HepG2 (cell line): ENCODE results near the gene UGP2. TPM values are rescaled to one million over a fixed set of nuclear protein-coding genes. Genes with fewer than 3 reads are reported as not detected.

ENCODE experiments used
- CEBPG ChIP-seq: IDR thresholded peaks from 2 replicates; pipeline ENCODE4 v1.6.1; 2016
- EZH2 ChIP-seq: conservative IDR thresholded peaks from 2 replicates; pipeline ENCODE4 v1.6.1; 2012; ENCODE audit warnings: mild to moderate bottlenecking, low read depth, low read length, moderate library complexity
- FOXP1 ChIP-seq, 2 experiments: fragments of 450-650 bp in 1 of 2; IDR thresholded peaks; 2 replicates each; pipeline ENCODE4 v1.6.1; 2017 to 2018; ENCODE audit warnings: antibody characterized with exemption in 1 of 2
- IRF2 ChIP-seq: IDR thresholded peaks from 2 replicates; pipeline ENCODE4 v1.6.1; 2018; ENCODE audit warnings: missing genetic modification reagents, missing compliant biosample characterization
- KLF13 ChIP-seq: sonication (generic); formaldehyde crosslinking; IDR thresholded peaks from 2 replicates; pipeline ENCODE4 v1.4.0; 2020; ENCODE audit warnings: mild to moderate bottlenecking, missing genetic modification reagents
- MED8 ChIP-seq: sonication (generic); formaldehyde crosslinking; IDR thresholded peaks from 2 replicates; pipeline ENCODE4 v1.8.1; 2023; ENCODE audit warnings: mild to moderate bottlenecking, missing genetic modification reagents; ENCODE audit not compliant: insufficient replicate concordance
- MIXL1 ChIP-seq: IDR thresholded peaks from 2 replicates; pipeline ENCODE4 v1.6.1; 2016
- PHF5A ChIP-seq: IDR thresholded peaks from one replicate; pipeline ENCODE4 v1.6.1; 2018; ENCODE audit warnings: low read depth, missing genetic modification reagents; ENCODE audit not compliant: unreplicated experiment
- PITX1 ChIP-seq: sonication (generic); formaldehyde crosslinking; IDR thresholded peaks from 2 replicates; pipeline ENCODE4 v1.5.1; 2020; ENCODE audit warnings: mild to moderate bottlenecking, missing genetic modification reagents
- PRPF4 ChIP-seq: fragments of 200-400 bp; formaldehyde crosslinking; IDR thresholded peaks from 2 replicates; pipeline ENCODE4 v1.6.1; 2016; ENCODE audit warnings: low read length, low read depth; ENCODE audit not compliant: poor library complexity, severe bottlenecking
- RBAK ChIP-seq: sonication (generic); formaldehyde crosslinking; IDR thresholded peaks from 2 replicates; pipeline ENCODE4 v1.5.1; 2020; ENCODE audit warnings: mild to moderate bottlenecking, missing genetic modification reagents
- TCF12 ChIP-seq, 2 experiments: fragments of 450-650 bp in 1 of 2; sonication (generic) in 1 of 2; formaldehyde crosslinking in 1 of 2; IDR thresholded peaks; 2 replicates each; pipeline versions ENCODE4 v1.6.1 to v1.8.0; 2017 to 2022; ENCODE audit warnings: antibody characterized with exemption in 1 of 2, mild to moderate bottlenecking in 1 of 2, missing genetic modification reagents in 1 of 2, moderate library complexity in 1 of 2
- ZNF136 ChIP-seq: sonication (generic); formaldehyde crosslinking; IDR thresholded peaks from 2 replicates; pipeline ENCODE4 v1.8.1; 2022; ENCODE audit warnings: low read depth, mild to moderate bottlenecking, moderate library complexity, missing genetic modification reagents
- ZNF510 ChIP-seq: sonication (generic); formaldehyde crosslinking; IDR thresholded peaks from 2 replicates; pipeline ENCODE4 v1.4.0; 2020; ENCODE audit warnings: low read depth, mild to moderate bottlenecking, missing genetic modification reagents
- ZNF563 ChIP-seq: sonication (generic); formaldehyde crosslinking; IDR thresholded peaks from 2 replicates; pipeline ENCODE4 v1.8.0; 2022; ENCODE audit warnings: mild to moderate bottlenecking, moderate library complexity, missing genetic modification reagents
- ZNF644 ChIP-seq: IDR thresholded peaks from 2 replicates; pipeline ENCODE4 v1.6.1; 2016; ENCODE audit warnings: low read depth
- ZNF737 ChIP-seq: sonication (generic); formaldehyde crosslinking; IDR thresholded peaks from 2 replicates; pipeline ENCODE4 v1.5.0; 2020; ENCODE audit warnings: missing genetic modification reagents, mild to moderate bottlenecking, borderline replicate concordance
- polyA plus RNA-seq, 8 experiments: library from polyadenylated mRNA; depleted of rRNA in 3 of 8; stranded (reverse) in 7 of 8; unstranded in 1 of 8; fragments of >200 nt; fragmentation: Illumina TruSeq in 4 of 8; extraction: Trizol in 4 of 8; gene quantifications; 2 replicates each; pipeline versions ENCODE4 v1.2.1 to v1.2.3, GENCODE V29; 2011 to 2016; ENCODE audit warnings: low read depth in 4 of 8, missing spikeins in 1 of 8, mixed read lengths in 1 of 8; ENCODE audit not compliant: insufficient read depth in 1 of 8
- total RNA-seq, 5 experiments: library from RNA; depleted of rRNA; stranded (reverse); fragments of >200 nt; fragmentation: Illumina TruSeq; extraction: Trizol; gene quantifications; 2 replicates each; pipeline ENCODE4 v1.2.3, GENCODE V29; 2016; ENCODE audit warnings: low read depth in 1 of 5
- TF ChIP-seq, protein P1 (sequence below): sonication (generic); formaldehyde crosslinking; IDR thresholded peaks from 2 replicates; pipeline ENCODE4 v1.5.0; 2020; ENCODE audit warnings: mild to moderate bottlenecking, missing genetic modification reagents, borderline replicate concordance
- TF ChIP-seq, protein P2 (sequence below), 2 experiments: IDR thresholded peaks; 2 replicates each; pipeline ENCODE4 v1.6.1; 2011 to 2012; ENCODE audit warnings: low read length in 2 of 2, borderline replicate concordance in 1 of 2, low read depth in 1 of 2, mild to moderate bottlenecking in 1 of 2, moderate library complexity in 1 of 2

Gene UGP2
- total and polyA plus RNA-seq, 2 of the 13 experiments (the other 11 are each of a cell fraction or from before 2014, with no cell fraction given) = 96.0 to 134 TPM

DNA sequence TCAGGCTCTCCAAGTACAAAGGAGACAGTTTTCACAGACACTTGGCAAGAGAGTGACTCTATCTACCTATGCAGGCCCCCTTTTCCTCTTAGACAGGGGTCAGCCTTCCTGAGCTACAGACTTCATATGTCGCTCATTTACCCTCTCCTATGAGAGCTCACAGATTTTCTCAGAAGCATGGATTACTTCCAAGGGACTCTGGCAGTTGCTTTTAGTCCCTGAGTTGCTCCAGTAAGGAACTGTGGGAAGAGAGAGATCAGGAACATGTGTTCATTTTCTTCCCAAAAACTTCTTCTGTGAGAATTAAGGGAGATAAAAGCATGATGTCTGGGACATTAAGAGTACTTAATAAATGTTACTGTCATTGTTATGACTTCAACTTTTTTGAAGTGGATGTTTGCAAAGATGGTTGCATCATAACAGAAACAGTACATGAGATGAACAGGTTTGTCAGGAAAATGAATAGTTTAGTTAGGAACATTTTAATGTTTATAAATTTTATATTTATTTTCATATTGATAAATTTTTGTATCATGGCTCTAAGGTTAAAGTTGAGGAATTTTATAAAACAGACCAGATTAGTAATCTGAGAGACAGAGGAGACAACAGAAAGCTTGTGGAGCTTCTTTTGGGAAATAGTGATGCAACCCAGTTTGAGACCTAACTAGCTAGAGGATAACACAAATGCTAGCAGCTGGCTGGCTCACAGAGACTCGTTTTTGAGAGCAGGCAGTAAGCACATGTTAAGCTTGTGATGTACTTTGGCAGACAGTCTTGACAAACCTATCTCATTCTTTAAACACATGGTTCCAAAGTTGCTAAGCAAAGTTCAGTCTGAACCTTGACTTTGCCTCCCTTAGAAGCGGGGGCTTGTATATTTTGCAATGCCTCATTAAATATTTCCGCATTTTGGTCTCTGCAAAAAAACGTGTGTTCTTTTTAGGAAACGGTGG lies 21.7 kb upstream of the UGP2 start (continued):
- TF ChIP-seq FOXP1 (IDR thresholded peaks at IDR 0.05) = no peak
- peak; percentile 70 for TF ChIP-seq FOXP1 (CRISPR knock-in tag; IDR thresholded peaks at IDR 0.05)
- TF ChIP-seq ZNF563 (CRISPR knock-in tag) = no peak
- TF ChIP-seq EZH2 = no peak
- peak; percentile 91 for TF ChIP-seq ZNF644 (CRISPR knock-in tag)
- TF ChIP-seq PRPF4 = no peak
- peak; percentile 36; the same call in 1 of the 2 replicates for TF ChIP-seq ZNF136 (CRISPR knock-in tag)
- TF ChIP-seq ZNF510 = no peak
- TF ChIP-seq ZNF737 (CRISPR knock-in tag) = no peak
- peak; percentile 92 for TF ChIP-seq PITX1 (CRISPR knock-in tag)
- no peak for TF ChIP-seq TCF12 (IDR thresholded peaks at IDR 0.05)
- peak; percentile 78; the same call in 1 of the 2 replicates for TF ChIP-seq TCF12 (CRISPR knock-in tag; IDR thresholded peaks at IDR 0.05)
- TF ChIP-seq, protein P1, sequence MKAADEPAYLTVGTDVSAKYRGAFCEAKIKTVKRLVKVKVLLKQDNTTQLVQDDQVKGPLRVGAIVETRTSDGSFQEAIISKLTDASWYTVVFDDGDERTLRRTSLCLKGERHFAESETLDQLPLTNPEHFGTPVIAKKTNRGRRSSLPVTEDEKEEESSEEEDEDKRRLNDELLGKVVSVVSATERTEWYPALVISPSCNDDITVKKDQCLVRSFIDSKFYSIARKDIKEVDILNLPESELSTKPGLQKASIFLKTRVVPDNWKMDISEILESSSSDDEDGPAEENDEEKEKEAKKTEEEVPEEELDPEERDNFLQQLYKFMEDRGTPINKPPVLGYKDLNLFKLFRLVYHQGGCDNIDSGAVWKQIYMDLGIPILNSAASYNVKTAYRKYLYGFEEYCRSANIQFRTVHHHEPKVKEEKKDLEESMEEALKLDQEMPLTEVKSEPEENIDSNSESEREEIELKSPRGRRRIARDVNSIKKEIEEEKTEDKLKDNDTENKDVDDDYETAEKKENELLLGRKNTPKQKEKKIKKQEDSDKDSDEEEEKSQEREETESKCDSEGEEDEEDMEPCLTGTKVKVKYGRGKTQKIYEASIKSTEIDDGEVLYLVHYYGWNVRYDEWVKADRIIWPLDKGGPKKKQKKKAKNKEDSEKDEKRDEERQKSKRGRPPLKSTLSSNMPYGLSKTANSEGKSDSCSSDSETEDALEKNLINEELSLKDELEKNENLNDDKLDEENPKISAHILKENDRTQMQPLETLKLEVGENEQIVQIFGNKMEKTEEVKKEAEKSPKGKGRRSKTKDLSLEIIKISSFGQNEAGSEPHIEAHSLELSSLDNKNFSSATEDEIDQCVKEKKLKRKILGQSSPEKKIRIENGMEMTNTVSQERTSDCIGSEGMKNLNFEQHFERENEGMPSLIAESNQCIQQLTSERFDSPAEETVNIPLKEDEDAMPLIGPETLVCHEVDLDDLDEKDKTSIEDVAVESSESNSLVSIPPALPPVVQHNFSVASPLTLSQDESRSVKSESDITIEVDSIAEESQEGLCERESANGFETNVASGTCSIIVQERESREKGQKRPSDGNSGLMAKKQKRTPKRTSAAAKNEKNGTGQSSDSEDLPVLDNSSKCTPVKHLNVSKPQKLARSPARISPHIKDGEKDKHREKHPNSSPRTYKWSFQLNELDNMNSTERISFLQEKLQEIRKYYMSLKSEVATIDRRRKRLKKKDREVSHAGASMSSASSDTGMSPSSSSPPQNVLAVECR = peak; percentile 73; the same call in 1 of the 2 replicates
- peak; percentile 58 for TF ChIP-seq PHF5A
- peak; percentile 94 for TF ChIP-seq IRF2 (CRISPR knock-in tag)
- TF ChIP-seq, protein P2, sequence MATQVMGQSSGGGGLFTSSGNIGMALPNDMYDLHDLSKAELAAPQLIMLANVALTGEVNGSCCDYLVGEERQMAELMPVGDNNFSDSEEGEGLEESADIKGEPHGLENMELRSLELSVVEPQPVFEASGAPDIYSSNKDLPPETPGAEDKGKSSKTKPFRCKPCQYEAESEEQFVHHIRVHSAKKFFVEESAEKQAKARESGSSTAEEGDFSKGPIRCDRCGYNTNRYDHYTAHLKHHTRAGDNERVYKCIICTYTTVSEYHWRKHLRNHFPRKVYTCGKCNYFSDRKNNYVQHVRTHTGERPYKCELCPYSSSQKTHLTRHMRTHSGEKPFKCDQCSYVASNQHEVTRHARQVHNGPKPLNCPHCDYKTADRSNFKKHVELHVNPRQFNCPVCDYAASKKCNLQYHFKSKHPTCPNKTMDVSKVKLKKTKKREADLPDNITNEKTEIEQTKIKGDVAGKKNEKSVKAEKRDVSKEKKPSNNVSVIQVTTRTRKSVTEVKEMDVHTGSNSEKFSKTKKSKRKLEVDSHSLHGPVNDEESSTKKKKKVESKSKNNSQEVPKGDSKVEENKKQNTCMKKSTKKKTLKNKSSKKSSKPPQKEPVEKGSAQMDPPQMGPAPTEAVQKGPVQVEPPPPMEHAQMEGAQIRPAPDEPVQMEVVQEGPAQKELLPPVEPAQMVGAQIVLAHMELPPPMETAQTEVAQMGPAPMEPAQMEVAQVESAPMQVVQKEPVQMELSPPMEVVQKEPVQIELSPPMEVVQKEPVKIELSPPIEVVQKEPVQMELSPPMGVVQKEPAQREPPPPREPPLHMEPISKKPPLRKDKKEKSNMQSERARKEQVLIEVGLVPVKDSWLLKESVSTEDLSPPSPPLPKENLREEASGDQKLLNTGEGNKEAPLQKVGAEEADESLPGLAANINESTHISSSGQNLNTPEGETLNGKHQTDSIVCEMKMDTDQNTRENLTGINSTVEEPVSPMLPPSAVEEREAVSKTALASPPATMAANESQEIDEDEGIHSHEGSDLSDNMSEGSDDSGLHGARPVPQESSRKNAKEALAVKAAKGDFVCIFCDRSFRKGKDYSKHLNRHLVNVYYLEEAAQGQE (IDR thresholded peaks at IDR 0.05; ENCODE audit: borderline replicate concordance in 1 of 2, low read depth in 1 of 2, low read length in 2 of 2) = peak in 1 of 2 experiments; percentile 54; a peak in 2 of 4 replicates
- peak; percentile 95 for TF ChIP-seq MIXL1 (CRISPR knock-in tag)
- TF ChIP-seq KLF13 (CRISPR knock-in tag) = no peak
- peak; percentile 91 for TF ChIP-seq CEBPG (CRISPR knock-in tag)
- TF ChIP-seq RBAK (CRISPR knock-in tag) = no peak
- TF ChIP-seq MED8 (CRISPR knock-in tag) = peak; percentile 49
